NT2/D1 (cell line): ENCODE data around the gene ATP1A4.
"Not testable (repeated sequence)": the region's sequence is repeated elsewhere in the genome, so short reads cannot be mapped to it uniquely, and the experiment has no call there.

Experiments used
- DNase-seq: peaks from one replicate; pipeline ENCODE4 v3.0.0-alpha.2; 2011; ENCODE audit warnings: low read depth, low spot score
- H3K27me3 ChIP-seq: 2 replicates; pipeline ENCODE4 v1.6.0; 2011; ENCODE audit warnings: mild to moderate bottlenecking; ENCODE audit not compliant: insufficient read length, insufficient read depth
- H3K36me3 ChIP-seq: 2 replicates; pipeline ENCODE4 v1.6.1; 2011; ENCODE audit warnings: mild to moderate bottlenecking, low read length, mixed read lengths; ENCODE audit not compliant: insufficient read depth, insufficient read length
- H3K4me1 ChIP-seq: 2 replicates; pipeline ENCODE4 v1.5.1; 2011; ENCODE audit not compliant: insufficient read depth, insufficient read length
- H3K4me3 ChIP-seq: 2 replicates; pipeline ENCODE4 v1.5.1; 2011; ENCODE audit warnings: low read depth; ENCODE audit not compliant: insufficient read length
- H3K9ac ChIP-seq: 2 replicates; pipeline ENCODE4 v1.6.0; 2011; ENCODE audit warnings: low read depth; ENCODE audit not compliant: insufficient read length
- H3K9me3 ChIP-seq: 2 replicates; pipeline ENCODE4 v1.5.1; 2011; ENCODE audit warnings: mild to moderate bottlenecking, low read length; ENCODE audit not compliant: insufficient read depth
- SUZ12 ChIP-seq: IDR thresholded peaks from 2 replicates; pipeline ENCODE4 v1.6.1; 2011; ENCODE audit not compliant: insufficient read length, insufficient read depth; ENCODE audit errors: extremely low read depth
- YY1 ChIP-seq: IDR thresholded peaks from 2 replicates; pipeline ENCODE4 v1.6.1; 2011; ENCODE audit not compliant: insufficient read length, insufficient read depth
- ZNF274 ChIP-seq: IDR thresholded peaks from 2 replicates; pipeline ENCODE4 v1.6.1; 2011; ENCODE audit warnings: mild to moderate bottlenecking, low read depth, low read length

The ATP1A4 gene

GRCh38 chr1:160108888-160109662 lies 42.3 kb upstream of the ATP1A4 start:
- Histone ChIP-seq H3K4me3 (no peak overlapping the region), H3K4me1 (peaks cover 22% of the 10 kb centered on the region), H3K9ac (peak overlapping the region; percentile 21), H3K36me3 (no peaks in the 10 kb centered on the region), H3K27me3 (peaks cover 3% of the 10 kb centered on the region), H3K9me3 (no peaks in the 10 kb centered on the region)
- no peak for TF ChIP-seq SUZ12
- no peak for TF ChIP-seq YY1
- no peak for TF ChIP-seq ZNF274
- peak; percentile 67 for DNase-seq

GRCh38 chr1:160109686-160110085 lies 41.7 kb upstream of the ATP1A4 start:
- no peak overlapping the region for H3K9ac ChIP-seq
- peaks cover 3% of the 10 kb centered on the region for H3K27me3 ChIP-seq
- H3K4me1 ChIP-seq: peaks cover 28% of the 10 kb centered on the region
- DNase-seq: no peak
- no peaks in the 10 kb centered on the region for H3K9me3 ChIP-seq
- H3K36me3 ChIP-seq: no peaks in the 10 kb centered on the region
- no peak overlapping the region for H3K4me3 ChIP-seq
- TF ChIP-seq ZNF274 (no peak), SUZ12 (no peak), YY1 (no peak)

- H3K4me1 ChIP-seq: peaks cover 35% of the 10 kb centered on the region
- H3K27me3 ChIP-seq, H3K36me3 ChIP-seq, DNase-seq, H3K9me3 ChIP-seq, H3K4me3 ChIP-seq, H3K9ac ChIP-seq: not testable (repeated sequence)
These were observed 39.9 kb upstream of the ATP1A4 start for GRCh38 chr1:160111462-160111861.

GRCh38 chr1:160112357-160112756 lies 39.0 kb upstream of the ATP1A4 start:
- peaks cover 43% of the 10 kb centered on the region for H3K4me1 ChIP-seq
- H3K4me3 ChIP-seq: no peak overlapping the region
- peaks cover 3% of the 10 kb centered on the region for H3K27me3 ChIP-seq
- H3K9me3 ChIP-seq: no peaks in the 10 kb centered on the region
- H3K36me3 ChIP-seq: no peaks in the 10 kb centered on the region
- H3K9ac ChIP-seq: no peak overlapping the region
- TF ChIP-seq YY1: no peak
- DNase-seq: no peak

GRCh38 chr1:160113407-160113806 lies 38.0 kb upstream of the ATP1A4 start:
- Histone ChIP-seq H3K27me3 (peaks cover 3% of the 10 kb centered on the region), H3K9me3 (no peaks in the 10 kb centered on the region), H3K9ac (peak overlapping the region; percentile 46), H3K4me1 (peaks cover 46% of the 10 kb centered on the region), H3K4me3 (no peak overlapping the region), H3K36me3 (peaks cover 3% of the 10 kb centered on the region)
- no peak for DNase-seq
- no peak for TF ChIP-seq ZNF274
- TF ChIP-seq YY1: no peak
- TF ChIP-seq SUZ12: no peak

- Histone ChIP-seq H3K4me3 (no peak overlapping the region), H3K36me3 (peaks cover 8% of the 10 kb centered on the region), H3K4me1 (peaks cover 45% of the 10 kb centered on the region), H3K27me3 (peaks cover 3% of the 10 kb centered on the region), H3K9ac (peak overlapping the region; percentile 46), H3K9me3 (no peaks in the 10 kb centered on the region)
- TF ChIP-seq ZNF274 (no peak), YY1 (no peak), SUZ12 (no peak)
- DNase-seq: no peak
These were observed 37.3 kb upstream of the ATP1A4 start for GRCh38 chr1:160114085-160114484.

GRCh38 chr1:160115545-160116282 lies 35.7 kb upstream of the ATP1A4 start, which contains the start of gene ATP1A2:
Gene ATP1A2, plus strand, starts transcription at chr1:160115759. Its CDS starts 103 bp downstream, at chr1:160115862.
- peak within 1 kb of the TSS; percentile 49 for H3K4me3 ChIP-seq
- H3K36me3 ChIP-seq: peaks cover 14% of the 10 kb centered on the region
- H3K4me1 ChIP-seq: peaks cover 35% of the 10 kb centered on the region
- H3K9ac ChIP-seq: peak within 1 kb of the TSS; percentile 82
- TF ChIP-seq SUZ12 (no peak), ZNF274 (no peak), YY1 (no peak)
- H3K27me3 ChIP-seq: no peaks in the 10 kb centered on the region
- DNase-seq: no peak
- H3K9me3 ChIP-seq: no peaks in the 10 kb centered on the region
